KMS-11 (cell line): ENCODE data around the gene INHBB.

Experiments used
- H2AFZ ChIP-seq: fragments of 200-600 bp; sonication (generic); 2 replicates; pipeline ENCODE4 v1.6.1; 2016; ENCODE audit warnings: antibody characterized with exemption, mixed run types, low read depth
- H3K27ac ChIP-seq: fragments of 200-600 bp; sonication (generic); 2 replicates; pipeline ENCODE4 v1.6.1; 2016; ENCODE audit warnings: mild to moderate bottlenecking, mixed run types
- H3K27me3 ChIP-seq: fragments of 200-600 bp; sonication (generic); 2 replicates; pipeline ENCODE4 v1.6.1; 2017; ENCODE audit warnings: mild to moderate bottlenecking, low read depth, mixed run types, moderate library complexity; ENCODE audit not compliant: insufficient read depth
- H3K36me3 ChIP-seq: fragments of 200-600 bp; sonication (generic); 2 replicates; pipeline ENCODE4 v1.6.1; 2017; ENCODE audit warnings: mild to moderate bottlenecking, mixed run types; ENCODE audit not compliant: insufficient read depth
- H3K4me1 ChIP-seq: fragments of 200-600 bp; sonication (generic); 2 replicates; pipeline ENCODE4 v1.6.1; 2016; ENCODE audit warnings: mild to moderate bottlenecking, low read depth, mixed run types; ENCODE audit not compliant: poor library complexity, severe bottlenecking
- H3K4me2 ChIP-seq: fragments of 200-600 bp; sonication (generic); 2 replicates; pipeline ENCODE4 v1.7.0; 2016; ENCODE audit warnings: mild to moderate bottlenecking, mixed run types
- H3K4me3 ChIP-seq: fragments of 200-600 bp; sonication (generic); IDR thresholded peaks from 2 replicates; pipeline ENCODE4 v1.6.1; 2017; ENCODE audit warnings: low read depth, low read length, mixed read lengths; ENCODE audit not compliant: insufficient read depth
- H3K79me2 ChIP-seq: fragments of 200-600 bp; sonication (generic); 2 replicates; pipeline ENCODE4 v1.6.1; 2016; ENCODE audit warnings: low read depth, mixed run types; ENCODE audit not compliant: insufficient read depth
- H3K9ac ChIP-seq: fragments of 200-600 bp; sonication (generic); 2 replicates; pipeline ENCODE4 v1.6.1; 2016; ENCODE audit warnings: mild to moderate bottlenecking, mixed run types
- H4K20me1 ChIP-seq: fragments of 200-600 bp; sonication (generic); 2 replicates; pipeline ENCODE4 v1.6.1; 2016; ENCODE audit warnings: mild to moderate bottlenecking, mixed run types; ENCODE audit not compliant: insufficient read depth
- TF ChIP-seq, protein P1 (sequence below): fragments of 200-600 bp; sonication (generic); conservative IDR thresholded peaks from 2 replicates; pipeline ENCODE4 v1.6.1; 2017; ENCODE audit warnings: low read depth, mild to moderate bottlenecking, antibody characterized with exemption, low read length, moderate library complexity, mixed read lengths

INHBB gene

DNA sequence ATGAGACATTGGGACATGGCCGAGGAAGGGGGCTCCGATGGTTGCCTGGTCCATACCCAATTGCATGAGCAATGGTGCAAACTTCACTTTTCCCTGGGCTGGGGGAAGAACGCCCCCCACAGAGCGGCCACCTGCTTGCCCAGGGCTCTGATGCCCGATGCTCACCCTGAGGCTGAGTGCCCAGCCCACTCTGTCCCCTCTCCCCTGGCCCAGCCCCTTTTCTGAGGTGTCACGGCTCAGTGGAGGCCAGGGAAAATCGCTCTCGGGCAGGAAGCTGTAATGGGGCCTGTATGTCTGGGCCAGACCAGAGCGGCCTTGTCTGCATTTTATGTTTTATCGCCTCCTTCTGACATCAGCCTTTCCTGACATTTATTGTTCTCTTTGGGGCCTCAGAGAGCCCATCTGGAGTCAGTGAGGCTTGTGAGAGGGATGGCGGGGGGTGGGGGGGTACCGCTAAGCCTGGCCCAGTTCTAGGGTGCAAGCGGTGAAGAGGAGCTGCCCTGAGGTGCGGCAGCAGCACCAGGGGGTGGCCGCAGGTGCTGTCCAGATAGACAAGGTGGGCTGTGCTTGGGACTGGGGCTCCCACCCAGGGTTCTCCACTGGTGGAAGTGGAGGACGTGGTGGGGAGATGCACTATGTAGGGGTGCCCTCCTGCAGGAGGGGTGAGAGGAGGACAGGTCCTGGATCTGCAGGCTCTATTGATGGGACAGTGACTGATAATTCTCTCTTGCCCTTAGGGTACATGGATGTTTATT is 46.2 kb downstream of the INHBB start:
- H3K27me3 ChIP-seq = no peaks in the 10 kb centered on the region
- no peaks in the 10 kb centered on the region for H3K79me2 ChIP-seq
- H3K4me1 ChIP-seq = no peaks in the 10 kb centered on the region
- no peak overlapping the region for H3K9ac ChIP-seq
- H3K27ac ChIP-seq = no peak overlapping the region
- TF ChIP-seq, protein P1, sequence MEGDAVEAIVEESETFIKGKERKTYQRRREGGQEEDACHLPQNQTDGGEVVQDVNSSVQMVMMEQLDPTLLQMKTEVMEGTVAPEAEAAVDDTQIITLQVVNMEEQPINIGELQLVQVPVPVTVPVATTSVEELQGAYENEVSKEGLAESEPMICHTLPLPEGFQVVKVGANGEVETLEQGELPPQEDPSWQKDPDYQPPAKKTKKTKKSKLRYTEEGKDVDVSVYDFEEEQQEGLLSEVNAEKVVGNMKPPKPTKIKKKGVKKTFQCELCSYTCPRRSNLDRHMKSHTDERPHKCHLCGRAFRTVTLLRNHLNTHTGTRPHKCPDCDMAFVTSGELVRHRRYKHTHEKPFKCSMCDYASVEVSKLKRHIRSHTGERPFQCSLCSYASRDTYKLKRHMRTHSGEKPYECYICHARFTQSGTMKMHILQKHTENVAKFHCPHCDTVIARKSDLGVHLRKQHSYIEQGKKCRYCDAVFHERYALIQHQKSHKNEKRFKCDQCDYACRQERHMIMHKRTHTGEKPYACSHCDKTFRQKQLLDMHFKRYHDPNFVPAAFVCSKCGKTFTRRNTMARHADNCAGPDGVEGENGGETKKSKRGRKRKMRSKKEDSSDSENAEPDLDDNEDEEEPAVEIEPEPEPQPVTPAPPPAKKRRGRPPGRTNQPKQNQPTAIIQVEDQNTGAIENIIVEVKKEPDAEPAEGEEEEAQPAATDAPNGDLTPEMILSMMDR = no peak
- H3K36me3 ChIP-seq = no peaks in the 10 kb centered on the region
- no peaks in the 10 kb centered on the region for H4K20me1 ChIP-seq
- no peak overlapping the region for H3K4me2 ChIP-seq
- H3K4me3 ChIP-seq = no peak overlapping the region
- no peak overlapping the region for H2AFZ ChIP-seq

DNA sequence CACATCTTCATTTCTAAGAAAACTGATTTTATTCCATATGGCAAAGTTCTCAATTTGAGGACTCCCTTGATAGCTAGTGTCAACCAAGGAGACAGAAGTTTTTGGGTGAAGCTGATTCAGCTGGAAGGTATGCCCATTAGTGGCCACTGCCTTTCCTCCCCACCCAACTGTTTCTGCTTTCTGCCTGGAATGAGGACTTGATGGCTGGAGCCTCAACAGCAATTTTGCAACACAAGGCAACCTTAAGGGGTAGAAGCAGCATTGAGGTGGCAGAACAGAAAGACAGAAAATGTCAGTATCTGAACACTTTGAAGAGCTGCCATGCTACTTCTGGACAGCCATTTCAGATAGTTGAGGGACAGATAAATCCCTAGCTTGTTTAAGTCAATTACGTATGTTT is 47.0 kb downstream of the INHBB start:
- Histone ChIP-seq H3K4me3 (no peak overlapping the region), H3K27me3 (no peaks in the 10 kb centered on the region), H3K79me2 (no peaks in the 10 kb centered on the region), H3K4me1 (no peaks in the 10 kb centered on the region), H3K9ac (no peak overlapping the region), H2AFZ (no peak overlapping the region), H3K36me3 (no peaks in the 10 kb centered on the region), H3K27ac (no peak overlapping the region), H3K4me2 (no peak overlapping the region), H4K20me1 (no peaks in the 10 kb centered on the region)
- TF ChIP-seq, protein P1 = no peak

GRCh38 chr2:120393456-120393855 is 47.5 kb downstream of the INHBB start:
- TF ChIP-seq, protein P1 = no peak
- no peaks in the 10 kb centered on the region for H3K36me3 ChIP-seq
- H2AFZ ChIP-seq = no peak overlapping the region
- H3K4me3 ChIP-seq = no peak overlapping the region
- H3K79me2 ChIP-seq = no peaks in the 10 kb centered on the region
- H3K4me2 ChIP-seq = no peak overlapping the region
- H3K4me1 ChIP-seq = no peaks in the 10 kb centered on the region
- H4K20me1 ChIP-seq = no peaks in the 10 kb centered on the region
- no peak overlapping the region for H3K27ac ChIP-seq
- H3K27me3 ChIP-seq = no peaks in the 10 kb centered on the region
- H3K9ac ChIP-seq = no peak overlapping the region

DNA sequence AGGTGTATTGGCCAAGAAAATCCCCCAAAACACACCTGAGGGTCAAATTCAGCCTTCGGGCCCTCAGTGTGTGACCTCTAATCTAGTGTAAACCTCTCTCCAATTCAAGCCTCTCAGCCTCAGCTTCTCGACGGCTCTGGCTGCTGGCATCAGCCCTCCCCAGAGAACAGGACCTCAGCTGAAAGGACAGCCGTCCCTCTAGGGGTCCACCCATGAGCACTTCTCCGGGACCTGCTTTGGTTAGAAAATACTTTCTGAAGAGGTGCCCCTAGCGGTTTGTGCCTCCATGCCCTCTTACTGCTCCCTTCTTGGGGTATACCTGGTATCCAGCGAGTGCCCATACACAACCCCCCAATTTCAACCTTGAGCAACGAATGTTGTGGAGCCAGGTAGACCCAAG is 48.8 kb downstream of the INHBB start:
- no peaks in the 10 kb centered on the region for H4K20me1 ChIP-seq
- H3K79me2 ChIP-seq = no peaks in the 10 kb centered on the region
- no peak overlapping the region for H3K9ac ChIP-seq
- H3K4me3 ChIP-seq = no peak overlapping the region
- no peak overlapping the region for H3K27ac ChIP-seq
- no peaks in the 10 kb centered on the region for H3K27me3 ChIP-seq
- TF ChIP-seq, protein P1 = no peak
- no peak overlapping the region for H2AFZ ChIP-seq
- H3K4me1 ChIP-seq = no peaks in the 10 kb centered on the region
- no peaks in the 10 kb centered on the region for H3K36me3 ChIP-seq
- H3K4me2 ChIP-seq = no peak overlapping the region
